Measurements from ENCODE around the gene SPINK1. TPM values are rescaled to one million over a fixed set of nuclear protein-coding genes. Genes with fewer than 3 reads are reported as not detected.

SPINK1 gene
- total RNA-seq, 1 experiment from 2014 or later = not detected

- H3K4me3 ChIP-seq = no peak overlapping the region
- CTCF ChIA-PET = no interaction called here
- POLR2A ChIA-PET (ENCODE audit: unreplicated experiment) = no interaction called here
Observed at GRCh38 chr5:147789820-147790219, 41.7 kb downstream of the SPINK1 start.

GRCh38 chr5:147788023-147788422 lies 43.4 kb downstream of the SPINK1 start:
- Histone ChIP-seq H3K4me2 (no peak overlapping the region), H3K36me3 (ENCODE audit: low read depth) (no peaks in the 10 kb centered on the region), H3K4me1 (replicated peaks; ENCODE audit: insufficient read depth) (no peaks in the 10 kb centered on the region), H4K20me1 (ENCODE audit: insufficient read depth) (no peaks in the 10 kb centered on the region), H3F3A (ENCODE audit: insufficient read depth, low read depth) (no peaks in the 10 kb centered on the region), H3K27me3 (ENCODE audit: insufficient read depth, low read depth) (no peaks in the 10 kb centered on the region), H3K79me2 (ENCODE audit: low read depth) (no peaks in the 10 kb centered on the region), H3K27ac (no peak overlapping the region), H2AFZ (no peak overlapping the region), H3K4me3 (no peak overlapping the region), H3K9me3 (ENCODE audit: insufficient read depth, low read depth) (no peaks in the 10 kb centered on the region), H3K9me2 (ENCODE audit: insufficient read depth) (no peaks in the 10 kb centered on the region)
- CTCF ChIA-PET = no interaction called here
- BruUV-seq (replicated peaks) = no TSS peak
- POLR2A ChIA-PET (ENCODE audit: unreplicated experiment) = no interaction called here
- DNase-seq = no peak
- intact Hi-C loops (cut with micrococcal nuclease; ENCODE audit: unreplicated experiment) = no loop called here
- TF ChIP-seq EZH2 (IDR thresholded peaks at IDR 0.05; ENCODE audit: low read depth) (no peak), CTCF (conservative IDR thresholded peaks at IDR 0.05) (no peak)

More at GRCh38 chr5:147789820-147790219, 41.7 kb downstream of the SPINK1 start:
- TF ChIP-seq CTCF (conservative IDR thresholded peaks at IDR 0.05) (no peak), EZH2 (IDR thresholded peaks at IDR 0.05; ENCODE audit: low read depth) (no peak)
- Histone ChIP-seq H3K79me2 (ENCODE audit: low read depth) (no peaks in the 10 kb centered on the region), H3K36me3 (ENCODE audit: low read depth) (no peaks in the 10 kb centered on the region), H3K4me2 (no peak overlapping the region), H2AFZ (no peak overlapping the region), H3F3A (ENCODE audit: insufficient read depth, low read depth) (no peaks in the 10 kb centered on the region), H3K4me1 (replicated peaks; ENCODE audit: insufficient read depth) (no peaks in the 10 kb centered on the region), H3K27ac (no peak overlapping the region), H3K9me3 (ENCODE audit: insufficient read depth, low read depth) (no peaks in the 10 kb centered on the region), H3K9me2 (ENCODE audit: insufficient read depth) (no peaks in the 10 kb centered on the region), H3K27me3 (ENCODE audit: insufficient read depth, low read depth) (no peaks in the 10 kb centered on the region), H4K20me1 (ENCODE audit: insufficient read depth) (no peaks in the 10 kb centered on the region)
- no peak for DNase-seq
- BruUV-seq (replicated peaks) = no TSS peak
- intact Hi-C loops (cut with micrococcal nuclease; ENCODE audit: unreplicated experiment) = no loop called here

GRCh38 chr5:147786142-147786541 lies 45.3 kb downstream of the SPINK1 start:
- Histone ChIP-seq H3K9me2 (ENCODE audit: insufficient read depth) (no peaks in the 10 kb centered on the region), H3K27me3 (ENCODE audit: insufficient read depth, low read depth) (no peaks in the 10 kb centered on the region; the same call in 1 of the 2 replicates), H3K79me2 (ENCODE audit: low read depth) (no peaks in the 10 kb centered on the region), H3K36me3 (ENCODE audit: low read depth) (no peaks in the 10 kb centered on the region), H3K4me2 (no peak overlapping the region), H3K9me3 (ENCODE audit: insufficient read depth, low read depth) (no peaks in the 10 kb centered on the region), H3F3A (ENCODE audit: insufficient read depth, low read depth) (no peaks in the 10 kb centered on the region), H2AFZ (no peak overlapping the region), H3K4me1 (replicated peaks; ENCODE audit: insufficient read depth) (no peaks in the 10 kb centered on the region), H3K27ac (no peak overlapping the region), H3K4me3 (no peak overlapping the region), H4K20me1 (ENCODE audit: insufficient read depth) (no peaks in the 10 kb centered on the region)
- no peak for DNase-seq
- TF ChIP-seq EZH2 (IDR thresholded peaks at IDR 0.05; ENCODE audit: low read depth) (no peak), CTCF (conservative IDR thresholded peaks at IDR 0.05) (no peak)
- CTCF ChIA-PET = no interaction called here
- BruUV-seq (replicated peaks) = no TSS peak
- POLR2A ChIA-PET (ENCODE audit: unreplicated experiment) = no interaction called here
- intact Hi-C loops (cut with micrococcal nuclease; ENCODE audit: unreplicated experiment) = no loop called here
